ENCODE results near the gene C1QL1. TPM values are rescaled to one million over a fixed set of nuclear protein-coding genes. Genes with fewer than 3 reads are reported as not detected.

The C1QL1 gene
- total RNA-seq, 1 experiment from 2014 or later = 3.5 TPM

DNA sequence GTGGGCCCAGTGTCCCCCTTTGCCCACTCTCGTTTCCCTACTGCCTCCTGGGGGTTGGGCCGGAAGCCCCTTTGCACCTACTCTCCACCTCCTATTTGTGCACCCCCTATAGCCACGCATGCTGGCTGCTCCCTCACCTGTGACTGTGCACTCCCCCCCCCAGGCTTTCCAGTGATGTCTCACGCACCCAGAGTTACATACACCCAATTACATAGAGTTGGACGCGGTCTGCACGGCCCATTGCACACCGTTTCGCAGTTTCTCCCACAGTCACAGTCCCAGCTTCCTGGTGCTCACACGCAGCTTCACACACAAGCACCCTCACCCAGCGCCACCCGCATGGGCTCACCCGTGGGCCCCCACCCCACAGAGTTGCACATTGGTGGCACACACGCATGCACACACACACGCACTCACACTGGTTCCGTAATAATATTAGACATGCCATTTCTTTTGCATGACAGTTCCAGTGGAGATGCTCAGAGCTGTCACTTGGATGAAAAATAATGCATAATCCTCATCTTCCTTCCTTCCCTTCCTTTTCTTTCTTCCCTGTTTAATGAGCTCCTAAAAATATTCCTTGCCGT, 21.5 kb upstream of the C1QL1 start:
- Histone ChIP-seq H4K20me1 (ENCODE audit: insufficient read depth) (no peaks in the 10 kb centered on the region), H3K4me1 (ENCODE audit: control insufficient read depth in 1 of 2, insufficient read depth in 2 of 2, low read length in 2 of 2) (no peaks in the 10 kb centered on the region), H3K9me2 (ENCODE audit: insufficient read depth) (no peaks in the 10 kb centered on the region), H3K36me3 (ENCODE audit: control insufficient read depth in 1 of 2, insufficient read depth in 2 of 2, low read length in 2 of 2) (no peaks in the 10 kb centered on the region), H3K4me2 (ENCODE audit: low read length) (no peak overlapping the region), H3K27ac (ENCODE audit: low read depth, low read length) (no peak overlapping the region), H3K27me3 (ENCODE audit: insufficient read depth, low read length) (peaks cover 3% of the 10 kb centered on the region), H3K9me3 (ENCODE audit: control insufficient read depth in 1 of 2, insufficient read depth in 1 of 2, low read depth in 1 of 2, low read length in 2 of 2) (no peaks in the 10 kb centered on the region), H3K4me3 (replicated peaks in 1 of 2; ENCODE audit: low read depth in 1 of 2, low read length in 2 of 2) (no peak overlapping the region), H3K9ac (ENCODE audit: low read length) (no peak overlapping the region), H3K79me2 (ENCODE audit: insufficient read depth, low read length) (no peaks in the 10 kb centered on the region), H2AFZ (ENCODE audit: low read depth, low read length, poor library complexity, severe bottlenecking) (no peak overlapping the region)
- RAD21 ChIA-PET (ENCODE audit: low non-redundant PET in 1 of 2, low total read pairs in 2 of 2, uncharacterized antibody in 2 of 2, unreplicated experiment in 2 of 2) = no interaction called here
- TF ChIP-seq, protein P1, sequence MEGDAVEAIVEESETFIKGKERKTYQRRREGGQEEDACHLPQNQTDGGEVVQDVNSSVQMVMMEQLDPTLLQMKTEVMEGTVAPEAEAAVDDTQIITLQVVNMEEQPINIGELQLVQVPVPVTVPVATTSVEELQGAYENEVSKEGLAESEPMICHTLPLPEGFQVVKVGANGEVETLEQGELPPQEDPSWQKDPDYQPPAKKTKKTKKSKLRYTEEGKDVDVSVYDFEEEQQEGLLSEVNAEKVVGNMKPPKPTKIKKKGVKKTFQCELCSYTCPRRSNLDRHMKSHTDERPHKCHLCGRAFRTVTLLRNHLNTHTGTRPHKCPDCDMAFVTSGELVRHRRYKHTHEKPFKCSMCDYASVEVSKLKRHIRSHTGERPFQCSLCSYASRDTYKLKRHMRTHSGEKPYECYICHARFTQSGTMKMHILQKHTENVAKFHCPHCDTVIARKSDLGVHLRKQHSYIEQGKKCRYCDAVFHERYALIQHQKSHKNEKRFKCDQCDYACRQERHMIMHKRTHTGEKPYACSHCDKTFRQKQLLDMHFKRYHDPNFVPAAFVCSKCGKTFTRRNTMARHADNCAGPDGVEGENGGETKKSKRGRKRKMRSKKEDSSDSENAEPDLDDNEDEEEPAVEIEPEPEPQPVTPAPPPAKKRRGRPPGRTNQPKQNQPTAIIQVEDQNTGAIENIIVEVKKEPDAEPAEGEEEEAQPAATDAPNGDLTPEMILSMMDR (IDR thresholded peaks at IDR 0.05 in 2 of 3, conservative IDR thresholded peaks at IDR 0.05 in 1 of 3; ENCODE audit: borderline replicate concordance in 1 of 3, insufficient read depth in 1 of 3, low read depth in 2 of 3, low read length in 2 of 3) = no peak
- TF ChIP-seq ZNF274 (IDR thresholded peaks at IDR 0.05; ENCODE audit: low read depth, low read length) (no peak), EGR1 (IDR thresholded peaks at IDR 0.05; ENCODE audit: low read depth) (no peak), TCF7L2 (IDR thresholded peaks at IDR 0.05; ENCODE audit: borderline replicate concordance, extremely low read depth, insufficient read depth, insufficient read length) (no peak), RAD21 (IDR thresholded peaks at IDR 0.05; ENCODE audit: low read depth) (no peak), POLR2A (IDR thresholded peaks at IDR 0.05; ENCODE audit: borderline replicate concordance, extremely low read depth, insufficient read depth, insufficient read length) (no peak)
- TF ChIP-seq, protein P2, sequence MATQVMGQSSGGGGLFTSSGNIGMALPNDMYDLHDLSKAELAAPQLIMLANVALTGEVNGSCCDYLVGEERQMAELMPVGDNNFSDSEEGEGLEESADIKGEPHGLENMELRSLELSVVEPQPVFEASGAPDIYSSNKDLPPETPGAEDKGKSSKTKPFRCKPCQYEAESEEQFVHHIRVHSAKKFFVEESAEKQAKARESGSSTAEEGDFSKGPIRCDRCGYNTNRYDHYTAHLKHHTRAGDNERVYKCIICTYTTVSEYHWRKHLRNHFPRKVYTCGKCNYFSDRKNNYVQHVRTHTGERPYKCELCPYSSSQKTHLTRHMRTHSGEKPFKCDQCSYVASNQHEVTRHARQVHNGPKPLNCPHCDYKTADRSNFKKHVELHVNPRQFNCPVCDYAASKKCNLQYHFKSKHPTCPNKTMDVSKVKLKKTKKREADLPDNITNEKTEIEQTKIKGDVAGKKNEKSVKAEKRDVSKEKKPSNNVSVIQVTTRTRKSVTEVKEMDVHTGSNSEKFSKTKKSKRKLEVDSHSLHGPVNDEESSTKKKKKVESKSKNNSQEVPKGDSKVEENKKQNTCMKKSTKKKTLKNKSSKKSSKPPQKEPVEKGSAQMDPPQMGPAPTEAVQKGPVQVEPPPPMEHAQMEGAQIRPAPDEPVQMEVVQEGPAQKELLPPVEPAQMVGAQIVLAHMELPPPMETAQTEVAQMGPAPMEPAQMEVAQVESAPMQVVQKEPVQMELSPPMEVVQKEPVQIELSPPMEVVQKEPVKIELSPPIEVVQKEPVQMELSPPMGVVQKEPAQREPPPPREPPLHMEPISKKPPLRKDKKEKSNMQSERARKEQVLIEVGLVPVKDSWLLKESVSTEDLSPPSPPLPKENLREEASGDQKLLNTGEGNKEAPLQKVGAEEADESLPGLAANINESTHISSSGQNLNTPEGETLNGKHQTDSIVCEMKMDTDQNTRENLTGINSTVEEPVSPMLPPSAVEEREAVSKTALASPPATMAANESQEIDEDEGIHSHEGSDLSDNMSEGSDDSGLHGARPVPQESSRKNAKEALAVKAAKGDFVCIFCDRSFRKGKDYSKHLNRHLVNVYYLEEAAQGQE (IDR thresholded peaks at IDR 0.05; ENCODE audit: low read depth) = no peak
- no TSS peak for BruUV-seq (replicated peaks)
- ATAC-seq (no peak), DNase-seq (ENCODE audit: low read depth, low spot score) (no peak)
- CTCF ChIA-PET = no interaction called here
- POLR2A ChIA-PET = no interaction called here
- intact Hi-C loops (cut with micrococcal nuclease) = no loop called here
